Measurements from ENCODE around the gene MBOAT1.

DNA sequence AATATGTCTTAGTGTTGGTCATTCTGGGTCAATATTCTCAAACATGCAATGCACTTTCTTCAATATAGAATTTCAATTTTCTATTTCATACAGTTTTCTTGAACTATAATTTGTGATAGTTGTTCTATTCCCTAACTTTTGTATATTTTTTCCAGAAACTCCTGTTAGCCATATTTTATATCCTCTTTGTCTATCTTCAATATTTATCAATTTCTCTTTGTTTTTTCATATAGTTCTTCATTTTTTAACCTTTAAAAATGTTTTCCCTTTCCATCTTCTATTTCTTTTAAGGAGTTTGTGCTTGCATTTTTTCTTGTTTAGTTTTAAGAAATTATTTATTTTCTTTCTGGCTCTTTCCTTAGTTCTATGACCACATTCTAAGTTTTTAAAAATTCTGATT is 42.0 kb upstream of the MBOAT1 start:
- no peak for TF ChIP-seq GATA2 (IDR thresholded peaks at IDR 0.05; ENCODE audit: low read depth, low read length)
- no peak for TF ChIP-seq GATA3 (IDR thresholded peaks at IDR 0.05; ENCODE audit: low read depth, low read length)

Data from SH-SY5Y (cell line).